SK-N-SH treated with all-trans-retinoic acid at 6 μM for 48 hours (cell line): Measurements from ENCODE around the gene HBG2.

Experiments
- ARNTL ChIP-seq: fragments of 450-650 bp; formaldehyde crosslinking; IDR thresholded peaks from 2 replicates; pipeline ENCODE4 v1.5.0; 2020; ENCODE audit warnings: low read depth, mild to moderate bottlenecking, moderate library complexity, borderline replicate concordance
- BACH2 ChIP-seq: fragments of 250-450 bp; sonication (Bioruptor Pico); IDR thresholded peaks from 2 replicates; pipeline ENCODE4 v1.9.0; 2021; ENCODE audit warnings: mild to moderate bottlenecking, borderline replicate concordance
- CSRNP3 ChIP-seq: fragments of 250-450 bp; sonication (Bioruptor Pico); IDR thresholded peaks from 2 replicates; pipeline ENCODE4 v1.5.1; 2021; ENCODE audit warnings: mild to moderate bottlenecking, moderate library complexity
- ESRRG ChIP-seq: fragments of 250-450 bp; sonication (Bioruptor Pico); IDR thresholded peaks from 2 replicates; pipeline ENCODE4 v1.6.1; 2021; ENCODE audit warnings: mild to moderate bottlenecking
- GLIS3 ChIP-seq: fragments of 250-450 bp; sonication (Bioruptor Pico); IDR thresholded peaks from 2 replicates; pipeline ENCODE4 v1.5.0; 2020; ENCODE audit warnings: mild to moderate bottlenecking, moderate library complexity
- OSR1 ChIP-seq: fragments of 250-450 bp; sonication (Bioruptor Pico); IDR thresholded peaks from 2 replicates; pipeline ENCODE4 v1.8.0; 2022; ENCODE audit warnings: moderate library complexity, mild to moderate bottlenecking, inconsistent platforms
- PATZ1 ChIP-seq: fragments of 250-450 bp; sonication (Bioruptor Pico); IDR thresholded peaks from 2 replicates; pipeline ENCODE4 v1.8.0; 2020; ENCODE audit warnings: mild to moderate bottlenecking, moderate library complexity, borderline replicate concordance
- TOX ChIP-seq: fragments of 250-450 bp; sonication (Bioruptor Pico); IDR thresholded peaks from 2 replicates; pipeline ENCODE4 v1.8.0; 2021; ENCODE audit warnings: mild to moderate bottlenecking, moderate library complexity, borderline replicate concordance
- ZFP3 ChIP-seq: fragments of 250-450 bp; sonication (Bioruptor Pico); IDR thresholded peaks from 2 replicates; pipeline ENCODE4 v1.5.0; 2020; ENCODE audit warnings: mild to moderate bottlenecking, moderate library complexity
- ZNF565 ChIP-seq: fragments of 450-650 bp; formaldehyde crosslinking; conservative IDR thresholded peaks from 2 replicates; pipeline ENCODE4 v1.5.0; 2020; ENCODE audit warnings: low read depth, mild to moderate bottlenecking, moderate library complexity
- ZNF70 ChIP-seq: fragments of 450-650 bp; formaldehyde crosslinking; IDR thresholded peaks from 2 replicates; pipeline ENCODE4 v1.5.0; 2020; ENCODE audit warnings: mild to moderate bottlenecking, moderate library complexity

GRCh38 chr11:5210376-5210885 lies 44.1 kb downstream of the HBG2 start:
- TF ChIP-seq PATZ1 (CRISPR knock-in tag) (no peak), ZFP3 (CRISPR knock-in tag) (no peak), CSRNP3 (CRISPR knock-in tag) (no peak), ARNTL (CRISPR knock-in tag) (no peak), TOX (CRISPR knock-in tag) (no peak), OSR1 (no peak), ESRRG (no peak), BACH2 (no peak), GLIS3 (CRISPR knock-in tag) (no peak), ZNF565 (CRISPR knock-in tag) (no peak), ZNF70 (CRISPR knock-in tag) (no peak)
